IMR-90 (cell line): ENCODE data around the gene PADI6.

Source experiments
- BHLHE40 ChIP-seq: fragments of 150-350 bp; IDR thresholded peaks from 2 replicates; pipeline ENCODE4 v1.6.1; 2016; ENCODE audit warnings: mild to moderate bottlenecking, low read depth, low read length
- CTCF ChIP-seq: conservative IDR thresholded peaks from 2 replicates; pipeline ENCODE4 v1.5.1; 2012; ENCODE audit warnings: mild to moderate bottlenecking, low read depth, low read length, improper control_type of control experiment
- MAZ ChIP-seq: IDR thresholded peaks from 2 replicates; pipeline ENCODE4 v1.6.1; 2012; ENCODE audit warnings: low read depth, mild to moderate bottlenecking, low read length, improper control_type of control experiment, moderate library complexity, borderline replicate concordance
- POLR2A ChIP-seq: IDR thresholded peaks from 2 replicates; pipeline ENCODE4 v1.6.1; 2012; ENCODE audit warnings: mild to moderate bottlenecking, low read depth, low read length

DNA sequence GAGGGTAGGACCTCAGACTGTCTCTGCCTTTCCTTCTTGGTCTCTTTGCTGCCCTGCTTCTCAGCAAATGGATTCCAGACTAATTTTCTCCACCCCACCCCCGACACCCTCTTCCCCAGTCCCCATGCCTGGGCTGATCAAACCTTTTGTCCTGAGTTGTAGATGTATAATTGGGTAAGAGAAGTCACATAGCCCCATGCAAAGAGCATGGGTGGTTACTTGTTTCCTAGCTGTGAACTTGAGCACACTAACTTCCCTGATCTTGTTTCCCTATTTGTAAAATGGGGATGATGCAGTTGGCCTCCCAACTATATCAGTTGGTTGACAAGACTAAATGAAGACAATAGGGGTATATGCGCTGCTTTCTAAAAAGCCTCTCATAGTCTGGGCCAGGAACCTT lies 9.2 kb downstream of the PADI6 start:
- TF ChIP-seq CTCF (no peak), BHLHE40 (no peak), MAZ (no peak), POLR2A (no peak)
